Measurements from ENCODE around the gene LMAN2. TPM values are rescaled to one million over a fixed set of nuclear protein-coding genes. Genes with fewer than 3 reads are reported as not detected.

The LMAN2 gene
- total RNA-seq, 1 experiment from 2014 or later: 106 TPM

GRCh38 chr5:177303925-177304391, 47.5 kb downstream of the LMAN2 start:
- peaks cover 5% of the 10 kb centered on the region for H4K20me1 ChIP-seq (ENCODE audit: control insufficient read depth, insufficient read depth, insufficient read length)
- no peak overlapping the region for H2BK5ac ChIP-seq (ENCODE audit: insufficient read length, low read length)
- Mint-ChIP-seq H3K27ac (peak overlapping the region; percentile 90 to 98 (median 94)), H3K36me3 (ENCODE audit: insufficient read depth in 1 of 3, low read depth in 3 of 3) (peaks cover 24 to 47% (median 29%) of the 10 kb centered on the region in 3 experiments), H3K4me1 (peaks cover 28 to 39% of the 10 kb centered on the region in 2 experiments), H3K27me3 (ENCODE audit: low read depth) (peaks cover 1% of the 10 kb centered on the region; the same call in 1 of the 2 replicates), H3K4me3 (peak overlapping the region; percentile 93 to 96), H3K9me3 (no peaks in the 10 kb centered on the region)
- peaks cover 9% of the 10 kb centered on the region; the same call in 1 of the 2 replicates for H3K79me2 ChIP-seq (ENCODE audit: insufficient read depth, low read length)
- no peak overlapping the region for H4K8ac ChIP-seq (replicated peaks; ENCODE audit: insufficient read length, low read depth, low read length)
- no peak overlapping the region for H2BK120ac ChIP-seq (ENCODE audit: low read depth, low read length, poor library complexity, severe bottlenecking)
- no peak overlapping the region for H4K91ac ChIP-seq (ENCODE audit: insufficient read length, low read depth, low read length)
- H3K4ac ChIP-seq (ENCODE audit: low read depth, low read length): no peak overlapping the region
- no CpG with 5 or more reads among the region's 25 CpGs for WGBS (ENCODE audit: extremely low coverage, insufficient read length, low lambda C conversion rate)
- peaks cover 13% of the 10 kb centered on the region for H3K23me2 ChIP-seq (ENCODE audit: insufficient read length, low read depth, low read length, poor library complexity, severe bottlenecking)
- no peak overlapping the region for H2AK5ac ChIP-seq (ENCODE audit: insufficient read length, low read length)
- no peak overlapping the region for H3K56ac ChIP-seq (ENCODE audit: insufficient read length, low read depth, low read length)
- no peaks in the 10 kb centered on the region for H3K27me3 ChIP-seq (ENCODE audit: insufficient read depth, low read length)
- no peak overlapping the region for H2BK20ac ChIP-seq (ENCODE audit: low read depth, low read length, poor library complexity, severe bottlenecking)
- no peaks in the 10 kb centered on the region for H3K79me1 ChIP-seq (ENCODE audit: insufficient read depth, low read depth, low read length, poor library complexity, severe bottlenecking)
- H3K4me2 ChIP-seq (ENCODE audit: insufficient read depth, insufficient read length, low read length): peak overlapping the region; percentile 71
- no peak overlapping the region for H4K5ac ChIP-seq (ENCODE audit: insufficient read length, low read depth, low read length)
- H3K9me3 ChIP-seq (ENCODE audit: control insufficient read depth, low read depth, low read length): no peaks in the 10 kb centered on the region
- no peak overlapping the region for H2BK15ac ChIP-seq (ENCODE audit: low read depth, low read length)
- no peak overlapping the region for H2AFZ ChIP-seq (ENCODE audit: low read length)
- H3K14ac ChIP-seq (ENCODE audit: insufficient read depth, low read length): no peak overlapping the region
- H3K27ac ChIP-seq (ENCODE audit: insufficient read length, low read depth, low read length): no peak overlapping the region
- DNase-seq: no peak
- H2BK12ac ChIP-seq (ENCODE audit: insufficient read length, low read depth, low read length): no peak overlapping the region
- no peak overlapping the region for H3K23ac ChIP-seq (ENCODE audit: insufficient read length, low read depth, low read length)
- no peak overlapping the region for H3T11ph ChIP-seq (ENCODE audit: low read length)
- no peaks in the 10 kb centered on the region for H3K4me1 ChIP-seq (ENCODE audit: insufficient read depth, low read length)
- H3K18ac ChIP-seq (ENCODE audit: insufficient read length, low read depth, low read length): peak overlapping the region; percentile 21
- H3K9ac ChIP-seq (ENCODE audit: extremely low read depth, insufficient read length, low read length): peak overlapping the region; percentile 93
- TF ChIP-seq, protein P1, sequence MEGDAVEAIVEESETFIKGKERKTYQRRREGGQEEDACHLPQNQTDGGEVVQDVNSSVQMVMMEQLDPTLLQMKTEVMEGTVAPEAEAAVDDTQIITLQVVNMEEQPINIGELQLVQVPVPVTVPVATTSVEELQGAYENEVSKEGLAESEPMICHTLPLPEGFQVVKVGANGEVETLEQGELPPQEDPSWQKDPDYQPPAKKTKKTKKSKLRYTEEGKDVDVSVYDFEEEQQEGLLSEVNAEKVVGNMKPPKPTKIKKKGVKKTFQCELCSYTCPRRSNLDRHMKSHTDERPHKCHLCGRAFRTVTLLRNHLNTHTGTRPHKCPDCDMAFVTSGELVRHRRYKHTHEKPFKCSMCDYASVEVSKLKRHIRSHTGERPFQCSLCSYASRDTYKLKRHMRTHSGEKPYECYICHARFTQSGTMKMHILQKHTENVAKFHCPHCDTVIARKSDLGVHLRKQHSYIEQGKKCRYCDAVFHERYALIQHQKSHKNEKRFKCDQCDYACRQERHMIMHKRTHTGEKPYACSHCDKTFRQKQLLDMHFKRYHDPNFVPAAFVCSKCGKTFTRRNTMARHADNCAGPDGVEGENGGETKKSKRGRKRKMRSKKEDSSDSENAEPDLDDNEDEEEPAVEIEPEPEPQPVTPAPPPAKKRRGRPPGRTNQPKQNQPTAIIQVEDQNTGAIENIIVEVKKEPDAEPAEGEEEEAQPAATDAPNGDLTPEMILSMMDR (conservative IDR thresholded peaks at IDR 0.05): no peak
